K562 (cell line): Measurements from ENCODE around the gene RNF41. TPM values are rescaled to one million over a fixed set of nuclear protein-coding genes. Genes with fewer than 3 reads are reported as not detected.

Experiments
- ARNT ChIP-seq, 2 experiments: fragments of 450-650 bp; IDR thresholded peaks; 2 replicates each; pipeline ENCODE4 v1.6.1; 2016; ENCODE audit warnings: mild to moderate bottlenecking in 1 of 2
- E2F8 ChIP-seq: fragments of 450-650 bp; IDR thresholded peaks from 2 replicates; pipeline ENCODE4 v1.7.1; 2018; ENCODE audit warnings: mild to moderate bottlenecking, low read depth; ENCODE audit not compliant: partially characterized antibody
- MYBL2 ChIP-seq, 2 experiments: fragments of 450-650 bp in 1 of 2; sonication (generic) in 1 of 2; formaldehyde crosslinking in 1 of 2; IDR thresholded peaks; 2 replicates each; pipeline versions ENCODE4 v1.6.1 to v1.8.1; 2017 to 2022; ENCODE audit warnings: borderline replicate concordance in 1 of 2, inconsistent platforms in 1 of 2, low read depth in 1 of 2, mild to moderate bottlenecking in 1 of 2, missing genetic modification reagents in 1 of 2, moderate library complexity in 1 of 2
- NCOR1 ChIP-seq: fragments of 450-650 bp; IDR thresholded peaks from 2 replicates; pipeline ENCODE4 v1.6.1; 2016; ENCODE audit warnings: mild to moderate bottlenecking, moderate library complexity
- ZBTB49 ChIP-seq: sonication (generic); formaldehyde crosslinking; IDR thresholded peaks from 2 replicates; pipeline ENCODE4 v1.8.0; 2022; ENCODE audit warnings: missing genetic modification reagents, mild to moderate bottlenecking, borderline replicate concordance
- ZNF311 ChIP-seq: fragments of 250-450 bp; sonication (Bioruptor Pico); IDR thresholded peaks from 2 replicates; pipeline ENCODE4 v1.4.0; 2020; ENCODE audit warnings: mild to moderate bottlenecking, moderate library complexity
- ZNF592 ChIP-seq: fragments of 450-650 bp; IDR thresholded peaks from 2 replicates; pipeline ENCODE4 v1.6.1; 2017; ENCODE audit warnings: antibody characterized with exemption, mild to moderate bottlenecking
- ZNF609 ChIP-seq: sonication (generic); formaldehyde crosslinking; IDR thresholded peaks from 2 replicates; pipeline ENCODE4 v1.8.1; 2023; ENCODE audit warnings: missing genetic modification reagents, mild to moderate bottlenecking, borderline replicate concordance
- polyA plus RNA-seq, 8 experiments: library from polyadenylated mRNA; depleted of rRNA in 4 of 8; stranded (reverse) in 5 of 8; unstranded in 3 of 8; fragments of >200 nt; fragmentation: Nextera tagmentation in 2 of 8; fragmentation: Illumina TruSeq in 1 of 8; extraction: Ambion mirVana in 2 of 8; extraction: Trizol in 1 of 8; gene quantifications; 2 replicates each; pipeline versions ENCODE4 v1.2.1 to v1.2.3, GENCODE V29; 2011 to 2014; ENCODE audit warnings: inconsistent platforms in 1 of 8, missing spikeins in 1 of 8
- total RNA-seq, 7 experiments: library from RNA; depleted of rRNA in 6 of 7; stranded (reverse); fragments of >200 nt in 6 of 7; fragmentation: Illumina TruSeq in 2 of 7; extraction: Trizol in 2 of 7; gene quantifications; 2 replicates each; pipeline versions ENCODE4 v1.2.1 to v1.2.3, GENCODE V29; 2011 to 2021; ENCODE audit warnings: low replicate concordance in 1 of 7

Gene RNF41
- total and polyA plus RNA-seq, 9 of the 15 experiments (the other 6 are each of a cell fraction or from before 2014, with no cell fraction given): 28.2 to 46.8 (median 33.8) TPM

GRCh38 chr12:56224102-56224701 lies 2.5 kb upstream of the RNF41 start, which contains the start of gene NABP2 (continued):
- TF ChIP-seq ARNT (IDR thresholded peaks at IDR 0.05) (0 out of 4 replicates have a peak, but pooled peaks of 1 of the 2 experiments have one; percentile 53), MYBL2 (IDR thresholded peaks at IDR 0.05; ENCODE audit: low read depth) (no peak), MYBL2 (CRISPR knock-in tag; IDR thresholded peaks at IDR 0.05; ENCODE audit: borderline replicate concordance) (no peak), ZNF592 (peak; percentile 79; the same call in 1 of the 2 replicates), ZBTB49 (CRISPR knock-in tag) (no peak), ZNF311 (CRISPR knock-in tag) (no peak), ZNF609 (no peak), NCOR1 (no peak), E2F8 (peak; percentile 98)
